GM21786 (cell line): ENCODE data around the gene SLC48A1.
"Not testable (repeated sequence)": the region's sequence is repeated elsewhere in the genome, so short reads cannot be mapped to it uniquely, and the experiment has no call there.

Experiments used
- ATAC-seq: cut with Tn5 transposase; IDR thresholded peaks from one replicate; pipeline ENCODE4 v1.9.1; 2021; ENCODE audit not compliant: unreplicated experiment

Gene SLC48A1

DNA sequence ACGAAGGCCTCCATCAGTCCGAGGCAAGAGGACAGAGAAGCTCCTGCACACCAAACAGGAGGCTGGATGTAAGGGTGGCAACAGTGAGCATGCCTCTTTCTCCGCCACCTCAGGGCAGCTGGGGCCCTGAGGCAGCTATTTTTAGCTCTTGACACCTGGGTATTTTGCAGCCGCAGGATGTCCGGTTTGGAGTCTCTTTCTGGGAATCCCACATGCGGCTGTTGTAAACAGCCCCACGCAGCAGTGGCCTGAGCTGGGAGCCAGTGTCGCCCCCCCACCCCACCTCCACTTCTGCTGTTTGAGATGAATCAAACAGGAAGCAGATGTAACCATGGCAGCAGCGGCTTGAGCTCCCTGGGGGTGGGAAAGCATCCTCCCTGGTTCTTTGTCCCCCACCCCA lies 35.0 kb downstream of the SLC48A1 start:
- peak; percentile 41 for ATAC-seq

DNA sequence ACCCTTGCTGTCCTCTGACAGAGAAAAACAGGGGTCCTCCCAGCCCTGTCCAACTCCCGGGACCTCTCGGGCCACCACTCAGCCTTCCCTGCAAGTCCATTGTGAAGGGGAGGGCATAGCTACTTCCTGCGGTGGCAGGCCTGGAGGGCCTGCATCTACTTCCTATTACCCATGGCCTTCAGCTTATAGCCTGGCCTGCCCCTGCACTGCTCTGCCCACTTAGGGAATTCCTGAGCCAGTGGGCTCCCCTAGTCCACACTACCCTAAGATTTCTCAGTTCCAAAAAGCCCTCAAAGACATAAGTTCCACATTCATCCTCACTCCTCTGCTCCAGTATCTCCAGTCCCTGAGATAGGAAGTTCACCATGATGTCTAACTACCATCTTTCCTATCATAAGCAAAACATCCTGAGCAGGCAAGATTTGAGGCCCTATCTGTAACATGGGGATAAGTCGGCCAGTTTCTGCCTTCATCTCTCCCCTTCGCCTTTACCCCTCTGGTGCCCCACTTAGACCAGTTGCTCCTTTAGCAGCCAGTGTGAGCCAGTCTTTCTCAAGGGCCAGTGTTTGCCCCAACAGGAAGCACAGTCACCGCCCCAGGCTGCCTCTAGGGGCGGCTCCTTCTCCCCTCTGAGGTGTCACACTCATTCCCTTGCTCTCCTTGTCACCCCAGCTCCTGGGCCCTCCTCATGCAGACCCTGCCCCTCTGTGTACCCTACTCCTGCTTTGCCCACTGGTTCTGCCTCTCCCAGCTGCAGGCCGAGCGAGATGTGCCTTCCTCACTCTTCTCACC lies 35.7 kb downstream of the SLC48A1 start:
- no peak for ATAC-seq

DNA sequence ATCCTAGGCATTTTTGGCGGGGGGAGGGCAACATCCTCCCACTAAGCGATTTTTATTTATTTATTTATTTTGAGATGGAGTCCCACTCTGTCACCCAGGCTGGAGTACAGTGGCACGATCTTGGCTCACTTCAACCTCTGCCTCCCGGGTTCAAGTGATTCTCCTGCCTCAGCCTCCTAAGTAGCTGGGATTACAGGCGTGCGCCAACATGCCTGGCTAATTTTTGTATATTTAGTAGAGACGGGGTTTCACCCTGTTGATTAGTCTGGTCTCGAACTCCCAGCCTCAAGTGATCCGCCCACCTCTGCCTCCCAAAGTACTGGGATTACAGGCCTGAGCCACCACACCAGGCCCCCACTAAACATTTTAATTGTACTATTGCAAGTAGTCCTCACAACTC lies 36.5 kb downstream of the SLC48A1 start:
- not testable (repeated sequence) for ATAC-seq

DNA sequence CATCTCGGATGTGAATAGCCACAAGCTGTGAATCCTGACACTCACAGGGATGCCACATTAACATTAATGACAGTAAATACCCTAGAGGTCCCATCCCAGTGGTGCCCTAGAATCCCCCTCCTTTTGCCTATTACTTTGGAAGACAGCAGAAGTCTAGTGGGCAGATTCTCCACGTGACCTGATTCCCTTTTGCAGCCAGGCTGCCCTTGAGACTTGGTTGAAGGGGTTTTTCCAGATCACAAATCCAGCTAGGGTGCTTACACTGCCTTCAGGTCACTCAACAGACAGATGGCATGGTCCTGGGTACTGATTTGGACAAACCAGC lies 38.0 kb downstream of the SLC48A1 start:
- no peak for ATAC-seq

DNA sequence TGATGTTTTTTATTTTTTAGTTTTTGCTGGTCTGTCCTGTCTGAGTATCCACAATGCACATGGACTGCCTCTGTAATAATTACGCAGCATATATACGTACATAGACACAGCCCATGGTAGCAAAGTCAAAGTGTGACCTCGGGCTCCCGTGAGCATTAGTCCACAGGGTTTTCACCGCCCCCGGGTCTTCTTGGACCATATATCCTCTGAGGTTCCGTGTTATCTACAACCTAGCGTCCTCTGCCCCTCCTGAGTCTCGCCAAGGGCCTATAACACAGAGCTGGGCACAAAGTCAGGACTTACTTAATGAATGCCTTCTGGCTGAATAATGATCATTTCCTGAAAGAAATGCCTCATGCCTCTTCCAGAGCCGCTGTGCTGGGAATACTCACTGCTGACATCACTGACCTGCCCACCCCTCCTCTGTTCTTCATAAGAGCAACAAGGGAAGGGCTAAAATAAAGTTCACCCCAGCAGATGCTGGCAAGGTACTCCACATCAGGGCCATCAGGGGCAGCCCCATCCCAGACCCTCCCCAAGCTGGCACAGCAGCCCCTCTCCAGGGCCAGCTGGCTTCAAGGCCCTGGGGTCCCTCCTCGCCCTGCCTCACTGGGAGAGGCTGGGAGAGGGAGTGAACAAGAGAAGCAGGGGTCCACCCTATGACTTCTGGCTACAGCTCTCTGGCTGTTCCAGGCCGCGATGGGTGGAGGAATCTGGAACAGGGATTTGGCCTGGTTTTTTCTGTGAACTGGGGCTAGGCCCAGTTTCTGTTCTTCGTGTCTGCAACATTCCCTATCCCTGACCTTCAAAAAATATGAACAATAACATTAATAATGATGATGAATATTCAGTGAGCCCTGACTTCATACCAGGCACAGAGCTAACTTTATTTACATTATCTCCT lies 38.8 kb downstream of the SLC48A1 start:
- ATAC-seq: no peak

DNA sequence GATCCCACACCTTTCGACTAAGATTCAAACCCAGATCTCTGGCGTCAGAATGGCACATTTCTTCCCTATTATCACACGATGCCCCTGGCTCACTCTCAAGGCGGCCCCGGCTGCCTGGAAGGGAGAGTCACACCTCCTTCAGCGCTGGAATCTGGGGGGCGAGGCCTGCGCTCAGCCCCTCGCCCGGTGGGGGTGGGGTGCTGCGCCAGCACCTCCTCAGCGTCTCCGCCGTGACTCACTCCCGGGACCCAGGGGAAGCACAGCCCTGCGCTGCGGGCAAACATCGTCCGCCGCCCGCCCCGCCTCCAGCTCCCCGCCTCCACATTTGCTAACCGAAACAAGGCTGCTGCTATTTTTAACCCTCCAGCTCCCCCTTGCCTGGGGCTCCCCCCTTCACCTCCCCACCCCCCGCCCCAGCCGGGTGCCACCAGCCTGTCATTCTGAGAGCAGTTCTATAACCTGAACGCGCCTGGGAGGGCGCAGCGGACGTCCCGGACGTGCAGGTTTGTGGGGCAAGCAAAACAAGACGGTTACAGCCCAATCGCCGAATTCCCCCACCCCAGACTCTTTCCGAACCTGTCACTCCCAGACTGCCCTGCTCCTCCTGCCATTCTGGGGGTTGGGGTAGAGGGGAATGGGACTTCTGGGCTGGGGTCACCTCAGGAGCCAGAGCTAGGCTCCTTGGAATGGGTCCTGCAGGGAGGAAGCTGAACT lies 39.9 kb downstream of the SLC48A1 start:
- peak; percentile 55 for ATAC-seq

DNA sequence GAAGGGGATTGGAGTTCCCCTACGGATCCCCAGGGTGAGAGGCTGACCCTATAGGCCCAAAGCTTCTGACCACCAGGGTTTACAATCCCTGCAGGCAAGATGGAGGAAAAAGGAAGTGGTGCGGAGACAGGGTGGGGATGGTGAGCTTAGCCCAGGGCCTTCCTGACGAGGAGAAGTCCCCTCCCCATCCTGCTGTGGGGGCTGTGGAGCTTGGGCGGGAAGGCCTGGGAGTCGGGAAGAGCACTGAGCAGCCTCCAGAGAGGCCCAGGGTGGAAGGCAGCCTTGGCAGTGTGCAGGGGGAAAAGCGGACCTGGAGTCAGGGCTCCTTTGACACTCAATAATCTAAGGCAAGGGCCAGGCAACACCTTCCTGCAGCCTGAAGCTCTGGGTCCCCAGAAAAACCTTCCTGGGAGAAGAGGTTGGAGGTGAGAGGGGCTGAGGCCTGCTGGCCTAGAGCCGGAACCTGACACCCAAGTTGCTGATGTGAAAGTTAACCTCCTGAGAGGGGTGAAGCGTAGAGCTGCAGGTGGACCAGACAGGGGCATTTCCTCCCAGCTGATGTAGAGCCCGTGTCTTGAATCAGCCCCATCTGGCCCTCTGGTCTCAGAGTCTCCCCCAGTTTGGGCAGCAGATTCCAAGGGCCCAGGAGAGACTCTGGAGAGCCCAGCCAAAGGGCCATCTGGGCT lies 40.6 kb downstream of the SLC48A1 start:
- ATAC-seq: peak; percentile 48

DNA sequence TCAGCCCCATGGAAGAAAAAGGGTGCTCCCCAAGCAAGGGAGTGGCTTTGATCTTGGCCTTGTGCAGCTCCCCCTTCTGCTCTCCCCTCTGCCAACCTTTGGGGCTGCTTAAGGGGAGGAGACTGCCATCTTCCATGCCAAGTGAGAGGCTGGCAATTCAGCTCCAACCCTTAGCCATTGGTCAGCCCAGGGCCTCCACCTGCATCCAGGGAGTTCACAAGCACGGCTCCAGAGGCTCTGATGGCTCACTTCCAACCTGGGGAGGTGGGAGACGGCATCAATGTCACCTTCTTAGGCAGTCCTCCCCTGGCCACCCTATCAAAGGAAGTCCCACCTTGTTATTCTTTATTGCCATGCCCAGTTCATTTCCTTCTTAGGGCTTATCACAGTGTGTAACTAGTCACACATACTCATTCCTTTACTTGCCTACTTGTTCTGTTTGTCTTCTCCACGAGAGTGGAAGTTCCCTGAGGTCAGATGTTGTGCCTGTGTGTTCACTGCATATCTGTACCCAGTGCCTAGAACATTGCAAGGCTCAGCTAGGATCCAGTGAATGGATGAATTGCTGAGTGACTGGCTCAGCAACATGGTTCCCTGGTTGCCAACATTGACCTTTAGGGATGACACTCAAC lies 41.6 kb downstream of the SLC48A1 start:
- no peak for ATAC-seq

DNA sequence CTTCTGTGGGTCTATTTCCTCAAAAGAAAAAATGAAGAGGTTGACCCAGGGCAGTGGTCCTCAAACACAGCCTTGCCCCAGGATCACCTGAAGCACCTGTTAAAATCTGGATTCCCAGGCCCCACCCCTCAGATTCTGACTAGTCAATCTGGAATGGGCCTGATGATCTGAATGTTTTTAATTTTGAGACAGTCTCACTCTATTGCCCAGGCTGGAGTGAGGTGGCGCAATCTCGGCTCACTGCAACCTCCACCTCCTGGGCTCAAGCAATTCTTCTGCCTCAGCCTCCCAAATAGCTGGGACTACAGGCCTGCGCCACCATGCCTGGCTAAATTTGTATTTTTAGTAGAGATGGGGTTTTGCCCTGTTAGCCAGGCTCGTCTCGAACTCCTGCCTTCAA lies 42.4 kb downstream of the SLC48A1 start:
- not testable (repeated sequence) for ATAC-seq

DNA sequence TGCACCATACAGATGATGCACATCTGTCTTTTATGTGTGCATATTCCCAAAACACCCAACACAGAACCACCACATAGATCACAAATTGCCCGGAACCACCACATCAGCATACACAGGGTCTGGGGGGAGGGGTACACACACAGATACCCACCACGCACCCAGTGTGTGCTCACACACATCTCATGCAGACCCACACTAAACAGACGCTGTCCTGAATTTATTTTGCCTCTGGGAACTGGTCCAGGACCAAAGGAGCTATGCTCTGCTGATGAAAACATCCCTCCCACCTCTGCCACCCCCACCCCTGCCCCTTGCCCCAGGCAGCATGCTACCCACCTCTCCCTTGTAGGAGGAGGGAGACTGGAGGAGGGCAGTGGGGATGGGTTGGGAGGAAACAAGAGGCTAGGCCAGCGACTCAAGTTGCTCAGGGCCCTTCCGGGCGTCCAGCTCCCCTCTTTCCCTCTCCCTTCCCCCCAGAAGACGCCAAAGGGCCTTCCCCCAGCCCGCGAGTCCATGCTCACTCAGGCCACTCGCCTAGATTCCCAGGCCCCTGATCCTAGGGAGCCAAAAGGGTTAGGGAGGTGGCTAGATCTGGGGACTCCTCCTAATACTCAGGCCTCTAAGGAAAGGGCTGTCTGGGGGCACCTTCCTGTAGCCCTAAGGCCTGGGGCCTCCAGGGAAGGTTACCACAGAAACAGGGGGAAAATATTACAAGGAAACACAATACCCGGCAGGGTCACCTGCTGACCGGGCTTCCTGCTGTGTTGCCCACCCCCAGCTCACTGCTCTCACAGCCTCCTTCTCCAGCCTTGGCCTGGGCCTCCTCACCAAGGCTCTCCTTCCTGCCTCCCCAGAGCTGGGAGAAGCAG lies 43.6 kb downstream of the SLC48A1 start:
- ATAC-seq: no peak

DNA sequence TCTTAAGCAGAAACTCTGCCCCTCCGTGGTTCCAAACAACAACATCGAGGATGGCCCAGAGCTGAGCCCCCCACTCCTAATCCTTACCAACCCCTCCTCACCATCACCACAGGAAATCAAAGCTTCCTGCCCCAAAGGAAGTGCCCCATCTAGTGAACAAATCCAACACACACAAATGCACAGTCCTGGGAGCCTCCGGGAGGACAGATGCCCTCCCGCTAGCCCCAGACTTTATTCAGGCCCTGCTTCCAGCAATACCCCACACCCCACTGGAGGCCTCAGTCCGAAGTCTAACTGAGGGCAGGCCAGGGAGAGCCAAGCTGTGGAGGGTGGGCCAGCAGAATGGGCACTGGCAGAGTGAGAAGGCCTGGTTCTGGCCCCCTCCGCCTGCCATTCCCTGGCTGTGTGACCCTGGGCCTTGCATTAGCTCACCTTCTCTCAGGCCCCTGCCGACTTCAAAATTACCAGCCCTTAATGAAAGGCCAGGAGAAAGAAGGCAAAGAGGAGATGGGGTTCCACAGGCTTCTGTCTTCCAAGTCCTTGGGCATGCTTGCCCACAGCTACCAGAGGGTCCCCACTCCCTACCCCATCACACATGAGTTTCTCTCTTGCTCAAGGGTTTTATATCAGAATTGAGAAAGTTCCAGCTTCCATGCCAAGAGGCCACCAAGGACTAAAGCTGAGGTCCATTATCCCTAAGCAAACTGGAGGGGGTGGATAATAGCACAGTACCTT lies 44.4 kb downstream of the SLC48A1 start:
- ATAC-seq: no peak

DNA sequence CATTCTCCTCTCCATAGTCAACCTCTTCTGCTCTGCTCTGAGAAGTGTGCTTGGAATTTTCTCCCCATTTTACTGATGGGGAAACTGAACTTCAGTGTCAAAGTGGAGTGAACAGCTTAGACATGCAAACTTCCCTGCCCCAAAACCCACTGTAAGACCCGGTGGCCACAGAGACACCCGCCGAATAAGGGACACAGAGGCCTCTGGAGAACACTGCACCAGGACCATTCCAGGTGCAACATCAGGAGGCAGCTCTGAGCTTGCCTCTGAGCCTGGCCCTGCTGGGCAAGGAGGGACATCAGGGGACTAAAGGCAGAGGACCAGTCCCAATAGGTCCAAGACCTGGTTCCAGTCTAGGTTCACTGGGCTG lies 45.0 kb downstream of the SLC48A1 start:
- no peak for ATAC-seq

DNA sequence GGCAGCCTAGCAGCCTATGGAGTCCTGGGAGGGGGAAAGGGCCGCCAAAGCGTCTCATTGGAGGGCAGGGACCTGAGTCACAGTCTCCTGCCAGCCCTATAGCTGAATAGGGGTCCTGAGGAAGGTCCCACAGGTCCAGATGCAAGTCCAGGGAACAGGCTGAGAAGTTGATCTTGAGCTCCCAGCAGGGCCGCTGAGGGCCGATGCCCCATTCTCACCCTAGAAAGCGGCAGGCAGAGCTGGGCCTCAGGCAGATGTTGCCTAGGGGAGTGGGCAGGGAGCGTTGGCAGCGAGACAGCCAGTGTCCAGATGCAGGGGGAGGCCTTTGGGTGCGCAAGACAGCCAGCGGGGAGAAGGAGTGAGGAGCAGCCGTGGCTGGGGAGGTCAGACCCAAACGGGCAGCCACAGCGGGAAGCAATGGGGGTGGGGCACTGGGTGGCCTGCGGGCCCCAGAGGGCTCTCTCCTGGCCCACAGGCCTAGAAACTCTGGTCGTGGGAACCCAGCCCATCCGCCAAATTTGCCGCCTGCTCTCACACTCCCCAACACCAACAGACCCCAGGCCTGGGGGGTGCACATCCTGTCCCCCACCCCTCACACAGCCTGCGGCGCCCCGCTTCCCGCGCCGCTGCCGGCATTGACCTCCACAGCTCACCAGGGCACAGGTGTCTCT lies 45.6 kb downstream of the SLC48A1 start:
- no peak for ATAC-seq

DNA sequence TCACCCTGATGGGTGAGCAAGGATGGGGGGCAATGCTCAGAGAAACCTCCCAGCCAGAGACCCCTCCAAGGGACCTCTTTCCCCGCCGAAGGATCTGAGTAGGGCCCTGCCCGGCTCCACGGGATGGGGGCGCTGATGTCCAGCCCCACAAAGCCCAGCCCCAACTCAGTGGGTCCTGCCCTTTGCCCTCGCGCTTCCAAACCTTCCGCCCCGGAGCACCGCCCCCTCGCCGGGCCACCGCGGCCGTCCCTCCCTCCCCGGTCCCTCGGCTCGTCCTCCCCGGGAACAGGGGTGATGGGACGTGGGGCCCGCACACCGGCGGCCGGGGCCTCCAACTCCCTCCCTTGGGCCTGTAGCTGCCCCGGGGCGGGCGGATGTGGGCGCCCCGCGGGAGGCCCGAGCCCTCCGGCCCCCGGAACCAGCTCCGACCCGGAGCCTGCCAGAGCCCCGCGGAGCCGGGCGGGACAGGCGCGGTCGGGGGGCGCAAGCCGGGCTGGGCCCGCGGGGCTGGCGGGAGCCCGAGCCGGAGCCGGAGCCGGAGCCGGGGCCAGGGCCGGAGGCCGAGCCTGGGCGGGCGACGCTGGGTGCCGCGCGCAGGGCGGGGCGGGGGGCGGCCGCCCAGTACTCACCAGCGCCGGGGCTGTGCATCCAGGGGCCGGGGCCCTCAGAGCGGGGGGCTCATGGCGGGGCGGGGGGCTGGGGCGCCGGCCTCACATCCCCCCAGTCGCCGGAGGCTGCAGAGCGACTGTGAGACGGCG lies 46.3 kb downstream of the SLC48A1 start:
- ATAC-seq: peak; percentile 51

DNA sequence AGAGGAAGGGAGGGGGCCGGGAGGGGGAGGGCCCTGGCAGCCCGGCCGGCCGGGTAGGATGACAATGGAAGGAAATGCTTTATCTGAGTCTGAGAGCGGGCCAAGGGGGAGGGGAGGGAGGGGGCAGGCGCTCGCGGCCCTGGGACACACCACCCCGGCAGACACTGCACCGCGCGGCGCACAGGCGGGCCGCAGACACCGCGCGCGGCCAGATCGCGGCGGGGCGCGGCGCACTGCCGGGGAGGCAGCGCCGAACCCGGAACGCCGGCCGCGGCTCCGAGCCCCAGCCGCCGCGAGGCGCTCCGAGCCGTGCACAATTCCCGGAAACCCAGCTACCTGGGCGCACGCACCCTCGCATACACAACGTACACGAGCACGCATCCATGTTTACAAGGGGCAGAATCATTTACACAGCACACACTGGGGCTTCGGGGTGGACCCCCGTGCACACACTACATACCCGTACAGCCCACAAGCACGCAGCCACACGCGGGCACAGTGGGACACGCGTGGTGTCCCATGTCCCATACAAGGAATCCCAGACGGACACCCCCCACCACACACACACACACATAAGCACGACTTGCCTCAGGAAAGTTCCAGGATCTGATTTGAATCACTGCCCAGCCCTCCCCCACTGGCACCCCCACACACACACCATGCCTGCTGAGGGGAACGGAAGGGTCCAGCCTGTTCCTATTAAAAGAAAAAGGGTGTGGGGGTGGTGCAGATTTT lies 47.0 kb downstream of the SLC48A1 start, which contains the start of gene HDAC7:
Gene HDAC7 (minus strand): TSS at position 8 of the 735 bp plus-strand sequence. CDS start 118 bp downstream, outside the sequence.
- ATAC-seq: peak; percentile 22

DNA sequence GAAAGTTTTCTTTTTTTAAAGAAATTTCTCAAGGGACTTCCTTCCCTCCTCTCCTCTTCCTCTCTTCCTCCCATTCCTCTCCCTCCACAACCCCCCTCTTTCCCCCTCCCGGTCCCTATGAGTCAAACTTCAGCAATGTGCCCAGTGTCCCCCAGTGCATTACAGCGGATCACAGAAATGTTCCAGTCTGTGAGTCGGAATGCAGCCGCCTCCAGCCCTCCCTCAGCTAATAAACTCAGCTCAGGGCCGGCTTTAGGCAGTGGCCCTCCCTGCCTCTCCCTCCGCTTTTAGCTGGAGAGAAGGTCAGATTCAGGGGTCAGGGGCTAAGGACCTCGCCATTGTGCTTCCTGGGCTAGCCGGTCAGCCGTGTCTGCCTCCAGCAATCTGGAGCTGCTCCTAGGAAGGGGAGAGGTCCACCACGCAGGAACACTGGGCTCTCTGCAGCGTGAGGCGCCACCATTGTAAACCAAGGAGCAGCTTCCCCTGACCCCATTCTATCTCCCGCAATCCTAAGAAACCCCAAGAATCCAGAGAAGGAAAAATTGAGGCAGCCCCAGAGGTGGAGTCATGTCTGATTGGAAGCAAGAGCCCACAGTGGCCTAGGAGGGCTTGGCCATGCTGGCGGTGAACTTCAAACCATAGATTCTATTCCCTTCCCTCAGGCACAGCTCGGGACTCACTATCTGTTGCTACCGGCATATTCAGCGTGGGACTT lies 47.8 kb downstream of the SLC48A1 start:
- no peak for ATAC-seq
